ENCODE data around the gene ZMPSTE24. TPM values are rescaled to one million over a fixed set of nuclear protein-coding genes. Genes with fewer than 3 reads are reported as not detected.

The ZMPSTE24 gene
- total RNA-seq, 1 experiment from 2014 or later: 39.6 TPM

- no peak overlapping the region for H3K4me2 ChIP-seq (ENCODE audit: low read length)
- BruUV-seq (replicated peaks): no TSS peak
- H3K9me3 ChIP-seq (ENCODE audit: control insufficient read depth in 1 of 2, insufficient read depth in 1 of 2, low read depth in 1 of 2, low read length in 2 of 2): no peaks in the 10 kb centered on the region
- H3K27ac ChIP-seq (ENCODE audit: low read depth, low read length): no peak overlapping the region
- ChIA-PET POLR2A (no interaction called here), RAD21 (ENCODE audit: low non-redundant PET in 1 of 2, low total read pairs in 2 of 2, uncharacterized antibody in 2 of 2, unreplicated experiment in 2 of 2) (no interaction called here), CTCF (no interaction called here)
- H2AFZ ChIP-seq (ENCODE audit: low read depth, low read length, poor library complexity, severe bottlenecking): no peak overlapping the region
- H3K36me3 ChIP-seq (ENCODE audit: control insufficient read depth in 1 of 2, insufficient read depth in 2 of 2, low read length in 2 of 2): no peaks in the 10 kb centered on the region
- ATAC-seq: no peak
- intact Hi-C loops (cut with micrococcal nuclease): no loop called here
- H3K4me3 ChIP-seq (replicated peaks in 1 of 2; ENCODE audit: low read depth in 1 of 2, low read length in 2 of 2): no peak overlapping the region
- DNase-seq (ENCODE audit: low read depth, low spot score): no peak
- TF ChIP-seq EGR1 (IDR thresholded peaks at IDR 0.05; ENCODE audit: low read depth) (no peak), SIN3A (IDR thresholded peaks at IDR 0.05; ENCODE audit: low read depth) (no peak), SRF (IDR thresholded peaks at IDR 0.05; ENCODE audit: low read depth) (no peak), CTCF (IDR thresholded peaks at IDR 0.05 in 2 of 3, conservative IDR thresholded peaks at IDR 0.05 in 1 of 3; ENCODE audit: borderline replicate concordance in 1 of 3, insufficient read depth in 1 of 3, low read depth in 2 of 3, low read length in 2 of 3) (no peak), ZFX (IDR thresholded peaks at IDR 0.05) (no peak), EZH2phosphoT487 (IDR thresholded peaks at IDR 0.05; ENCODE audit: borderline replicate concordance) (no peak), CBX3 (IDR thresholded peaks at IDR 0.05; ENCODE audit: low read depth) (no peak), POLR2A (IDR thresholded peaks at IDR 0.05; ENCODE audit: borderline replicate concordance, extremely low read depth, insufficient read depth, insufficient read length) (no peak), ZNF274 (IDR thresholded peaks at IDR 0.05; ENCODE audit: low read depth, low read length) (no peak), POLR2AphosphoS5 (IDR thresholded peaks at IDR 0.05; ENCODE audit: low read depth, low read length) (no peak), TCF7L2 (IDR thresholded peaks at IDR 0.05; ENCODE audit: borderline replicate concordance, extremely low read depth, insufficient read depth, insufficient read length) (no peak), JUND (IDR thresholded peaks at IDR 0.05) (no peak), RAD21 (IDR thresholded peaks at IDR 0.05; ENCODE audit: low read depth) (no peak), YY1 (IDR thresholded peaks at IDR 0.05; ENCODE audit: extremely low read depth, insufficient replicate concordance, low read depth, low read length) (no peak), ELF1 (IDR thresholded peaks at IDR 0.05; ENCODE audit: borderline replicate concordance, low read depth) (no peak), CEBPB (IDR thresholded peaks at IDR 0.05; ENCODE audit: low read depth) (no peak)
- TF ChIP-seq, protein P1, sequence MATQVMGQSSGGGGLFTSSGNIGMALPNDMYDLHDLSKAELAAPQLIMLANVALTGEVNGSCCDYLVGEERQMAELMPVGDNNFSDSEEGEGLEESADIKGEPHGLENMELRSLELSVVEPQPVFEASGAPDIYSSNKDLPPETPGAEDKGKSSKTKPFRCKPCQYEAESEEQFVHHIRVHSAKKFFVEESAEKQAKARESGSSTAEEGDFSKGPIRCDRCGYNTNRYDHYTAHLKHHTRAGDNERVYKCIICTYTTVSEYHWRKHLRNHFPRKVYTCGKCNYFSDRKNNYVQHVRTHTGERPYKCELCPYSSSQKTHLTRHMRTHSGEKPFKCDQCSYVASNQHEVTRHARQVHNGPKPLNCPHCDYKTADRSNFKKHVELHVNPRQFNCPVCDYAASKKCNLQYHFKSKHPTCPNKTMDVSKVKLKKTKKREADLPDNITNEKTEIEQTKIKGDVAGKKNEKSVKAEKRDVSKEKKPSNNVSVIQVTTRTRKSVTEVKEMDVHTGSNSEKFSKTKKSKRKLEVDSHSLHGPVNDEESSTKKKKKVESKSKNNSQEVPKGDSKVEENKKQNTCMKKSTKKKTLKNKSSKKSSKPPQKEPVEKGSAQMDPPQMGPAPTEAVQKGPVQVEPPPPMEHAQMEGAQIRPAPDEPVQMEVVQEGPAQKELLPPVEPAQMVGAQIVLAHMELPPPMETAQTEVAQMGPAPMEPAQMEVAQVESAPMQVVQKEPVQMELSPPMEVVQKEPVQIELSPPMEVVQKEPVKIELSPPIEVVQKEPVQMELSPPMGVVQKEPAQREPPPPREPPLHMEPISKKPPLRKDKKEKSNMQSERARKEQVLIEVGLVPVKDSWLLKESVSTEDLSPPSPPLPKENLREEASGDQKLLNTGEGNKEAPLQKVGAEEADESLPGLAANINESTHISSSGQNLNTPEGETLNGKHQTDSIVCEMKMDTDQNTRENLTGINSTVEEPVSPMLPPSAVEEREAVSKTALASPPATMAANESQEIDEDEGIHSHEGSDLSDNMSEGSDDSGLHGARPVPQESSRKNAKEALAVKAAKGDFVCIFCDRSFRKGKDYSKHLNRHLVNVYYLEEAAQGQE (IDR thresholded peaks at IDR 0.05; ENCODE audit: low read depth): no peak
- TF ChIP-seq, protein P2, sequence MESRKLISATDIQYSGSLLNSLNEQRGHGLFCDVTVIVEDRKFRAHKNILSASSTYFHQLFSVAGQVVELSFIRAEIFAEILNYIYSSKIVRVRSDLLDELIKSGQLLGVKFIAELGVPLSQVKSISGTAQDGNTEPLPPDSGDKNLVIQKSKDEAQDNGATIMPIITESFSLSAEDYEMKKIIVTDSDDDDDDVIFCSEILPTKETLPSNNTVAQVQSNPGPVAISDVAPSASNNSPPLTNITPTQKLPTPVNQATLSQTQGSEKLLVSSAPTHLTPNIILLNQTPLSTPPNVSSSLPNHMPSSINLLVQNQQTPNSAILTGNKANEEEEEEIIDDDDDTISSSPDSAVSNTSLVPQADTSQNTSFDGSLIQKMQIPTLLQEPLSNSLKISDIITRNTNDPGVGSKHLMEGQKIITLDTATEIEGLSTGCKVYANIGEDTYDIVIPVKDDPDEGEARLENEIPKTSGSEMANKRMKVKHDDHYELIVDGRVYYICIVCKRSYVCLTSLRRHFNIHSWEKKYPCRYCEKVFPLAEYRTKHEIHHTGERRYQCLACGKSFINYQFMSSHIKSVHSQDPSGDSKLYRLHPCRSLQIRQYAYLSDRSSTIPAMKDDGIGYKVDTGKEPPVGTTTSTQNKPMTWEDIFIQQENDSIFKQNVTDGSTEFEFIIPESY (IDR thresholded peaks at IDR 0.05; ENCODE audit: extremely low read depth, insufficient replicate concordance, low read length): no peak
- TF ChIP-seq, protein P3, sequence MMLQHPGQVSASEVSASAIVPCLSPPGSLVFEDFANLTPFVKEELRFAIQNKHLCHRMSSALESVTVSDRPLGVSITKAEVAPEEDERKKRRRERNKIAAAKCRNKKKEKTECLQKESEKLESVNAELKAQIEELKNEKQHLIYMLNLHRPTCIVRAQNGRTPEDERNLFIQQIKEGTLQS (IDR thresholded peaks at IDR 0.05): no peak
- TF ChIP-seq, protein P4, sequence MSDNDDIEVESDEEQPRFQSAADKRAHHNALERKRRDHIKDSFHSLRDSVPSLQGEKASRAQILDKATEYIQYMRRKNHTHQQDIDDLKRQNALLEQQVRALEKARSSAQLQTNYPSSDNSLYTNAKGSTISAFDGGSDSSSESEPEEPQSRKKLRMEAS (IDR thresholded peaks at IDR 0.05): no peak
- no peak overlapping the region for H3K9ac ChIP-seq (ENCODE audit: low read length)
- H3K27me3 ChIP-seq (ENCODE audit: insufficient read depth, low read length): no peaks in the 10 kb centered on the region
- no peaks in the 10 kb centered on the region for H3K9me2 ChIP-seq (ENCODE audit: insufficient read depth)
- no peaks in the 10 kb centered on the region for H4K20me1 ChIP-seq (ENCODE audit: insufficient read depth)
- H3K4me1 ChIP-seq (ENCODE audit: control insufficient read depth in 1 of 2, insufficient read depth in 2 of 2, low read length in 2 of 2): peaks cover 16 to 21% of the 10 kb centered on the region in 2 experiments
- no peaks in the 10 kb centered on the region for H3K79me2 ChIP-seq (ENCODE audit: insufficient read depth, low read length)
These were observed 45.2 kb downstream of the ZMPSTE24 start for GRCh38 chr1:40303051-40303771.
